ENCODE results near the gene MORN3.

Gene MORN3

GRCh38 chr12:121657305-121658008 lies 12.0 kb downstream of the MORN3 start:
- Histone ChIP-seq H3K27ac (ENCODE audit: insufficient read depth in 1 of 2, low read depth in 1 of 2, low read length in 2 of 2, poor library complexity in 1 of 2, severe bottlenecking in 2 of 2) (peak overlapping the region in 1 of 2 experiments; percentile 43), H3K4me1 (ENCODE audit: control extremely low read depth in 1 of 4, control insufficient read depth in 4 of 4, insufficient read depth in 4 of 4, low read length in 3 of 4) (peaks cover 0 to 62% (median 53%) of the 10 kb centered on the region in 4 experiments), H3K9me3 (ENCODE audit: control extremely low read depth in 1 of 5, control insufficient read depth in 4 of 5, insufficient read depth in 2 of 5, low read depth in 1 of 5, low read length in 4 of 5) (no peaks in the 10 kb centered on the region), H3K36me3 (ENCODE audit: control insufficient read depth in 4 of 4, insufficient read depth in 4 of 4, low read length in 3 of 4) (peaks cover 0 to 7% (median 0%) of the 10 kb centered on the region in 4 experiments), H3K27me3 (replicated peaks in 2 of 5; ENCODE audit: control insufficient read depth in 4 of 5, insufficient read depth in 5 of 5, low read length in 4 of 5) (no peaks in the 10 kb centered on the region), H3K4me3 (ENCODE audit: control insufficient read depth in 1 of 7, extremely low read depth in 1 of 7, insufficient read depth in 4 of 7, low read depth in 2 of 7, low read length in 6 of 7) (no peak overlapping the region)
- ChIA-PET POLR2A (interaction anchor here (1.0 kb wide), 1 partner anchor 27 kb away, joined by 3 read pairs; no protein-coding TSS in a partner anchor), CTCF (interaction anchor here (1.1 to 5.4 kb wide), 5 partner anchors 9 to 29 kb away, joined by 3 to 40 read pairs (median 13); partner anchors contain the start of gene MORN3)
- 92% methylated on average over 12 of the region's 18 CpGs for WGBS (ENCODE audit: insufficient coverage)
- no peak for DNase-seq

DNA sequence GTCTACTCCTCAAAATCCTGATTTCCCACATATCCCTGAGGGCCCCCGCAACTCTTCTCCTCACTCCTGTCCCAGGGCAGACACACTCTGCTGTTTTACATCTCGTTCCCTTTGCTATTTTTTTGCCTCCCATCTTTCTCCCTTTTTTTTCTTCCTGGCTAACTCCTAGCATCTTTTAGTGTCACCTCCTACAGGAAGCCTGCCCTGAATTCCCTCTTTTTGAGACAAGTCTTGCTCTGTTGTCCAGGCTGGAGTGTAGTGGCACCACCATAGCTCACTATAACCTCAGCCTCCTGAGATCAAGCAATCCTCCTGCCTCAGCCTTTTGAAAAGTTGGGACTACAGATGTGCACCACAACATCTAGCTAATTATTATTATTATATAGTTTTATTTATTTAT lies 13.3 kb downstream of the MORN3 start:
- Histone ChIP-seq H3K4me1 (ENCODE audit: control extremely low read depth in 1 of 4, control insufficient read depth in 4 of 4, insufficient read depth in 4 of 4, low read length in 3 of 4) (peaks cover 0 to 56% (median 44%) of the 10 kb centered on the region in 4 experiments), H3K9me3 (ENCODE audit: control extremely low read depth in 1 of 5, control insufficient read depth in 4 of 5, insufficient read depth in 2 of 5, low read depth in 1 of 5, low read length in 4 of 5) (no peaks in the 10 kb centered on the region), H3K27me3 (replicated peaks in 2 of 5; ENCODE audit: control insufficient read depth in 4 of 5, insufficient read depth in 5 of 5, low read length in 4 of 5) (no peaks in the 10 kb centered on the region), H3K36me3 (ENCODE audit: control insufficient read depth in 4 of 4, insufficient read depth in 4 of 4, low read length in 3 of 4) (peaks cover 0 to 16% (median 0%) of the 10 kb centered on the region in 4 experiments), H3K4me3 (ENCODE audit: control insufficient read depth in 1 of 7, extremely low read depth in 1 of 7, insufficient read depth in 4 of 7, low read depth in 2 of 7, low read length in 6 of 7) (no peak overlapping the region), H3K27ac (ENCODE audit: insufficient read depth in 1 of 2, low read depth in 1 of 2, low read length in 2 of 2, poor library complexity in 1 of 2, severe bottlenecking in 2 of 2) (no peak overlapping the region)
- WGBS (ENCODE audit: insufficient coverage), result 100% methylated on average over 2 of the region's 2 CpGs
- CTCF ChIA-PET, result interaction anchor here (1.5 to 2.6 kb wide), 2 partner anchors 8 to 10 kb away, joined by 3 to 13 read pairs; no protein-coding TSS in a partner anchor
- DNase-seq, result no peak
- POLR2A ChIA-PET, result no interaction called here

DNA sequence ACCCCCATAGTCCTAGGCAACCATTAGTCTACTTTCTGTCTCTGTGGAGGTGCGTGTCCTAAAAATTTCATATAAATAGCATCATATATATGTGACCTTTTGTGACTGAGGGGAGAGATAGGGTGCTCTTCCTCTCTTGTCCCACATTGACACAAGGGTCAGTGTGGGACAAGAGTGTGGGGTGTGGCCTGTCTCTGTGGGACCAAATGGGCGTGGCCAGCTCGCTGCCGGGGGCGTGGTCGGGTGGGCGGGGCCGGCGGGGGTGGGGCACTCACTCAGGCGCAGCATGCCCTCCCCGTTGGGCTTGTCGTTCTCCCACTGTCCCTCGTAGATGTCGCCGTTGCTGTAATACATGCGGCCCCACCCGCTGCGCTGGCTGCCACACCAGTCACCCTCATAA lies 15.5 kb downstream of the MORN3 start:
- no peak overlapping the region for H3K27ac ChIP-seq (ENCODE audit: insufficient read depth in 1 of 2, low read depth in 1 of 2, low read length in 2 of 2, poor library complexity in 1 of 2, severe bottlenecking in 2 of 2)
- no peak for DNase-seq
- H3K36me3 ChIP-seq (ENCODE audit: control insufficient read depth in 4 of 4, insufficient read depth in 4 of 4, low read length in 3 of 4), result peaks cover 0 to 17% (median 0%) of the 10 kb centered on the region in 4 experiments
- POLR2A ChIA-PET, result no interaction called here
- WGBS (ENCODE audit: insufficient coverage), result 82% methylated on average over 10 of the region's 18 CpGs
- no peak overlapping the region for H3K4me3 ChIP-seq (ENCODE audit: control insufficient read depth in 1 of 7, extremely low read depth in 1 of 7, insufficient read depth in 4 of 7, low read depth in 2 of 7, low read length in 6 of 7)
- CTCF ChIA-PET, result interaction anchor here (1.5 to 1.8 kb wide), 2 partner anchors 8 to 14 kb away, joined by 4 to 6 read pairs; no protein-coding TSS in a partner anchor
- H3K9me3 ChIP-seq (ENCODE audit: control extremely low read depth in 1 of 5, control insufficient read depth in 4 of 5, insufficient read depth in 2 of 5, low read depth in 1 of 5, low read length in 4 of 5), result no peaks in the 10 kb centered on the region
- H3K27me3 ChIP-seq (replicated peaks in 2 of 5; ENCODE audit: control insufficient read depth in 4 of 5, insufficient read depth in 5 of 5, low read length in 4 of 5), result no peaks in the 10 kb centered on the region
- H3K4me1 ChIP-seq (ENCODE audit: control extremely low read depth in 1 of 4, control insufficient read depth in 4 of 4, insufficient read depth in 4 of 4, low read length in 3 of 4), result peaks cover 5 to 56% (median 44%) of the 10 kb centered on the region in 4 experiments

DNA sequence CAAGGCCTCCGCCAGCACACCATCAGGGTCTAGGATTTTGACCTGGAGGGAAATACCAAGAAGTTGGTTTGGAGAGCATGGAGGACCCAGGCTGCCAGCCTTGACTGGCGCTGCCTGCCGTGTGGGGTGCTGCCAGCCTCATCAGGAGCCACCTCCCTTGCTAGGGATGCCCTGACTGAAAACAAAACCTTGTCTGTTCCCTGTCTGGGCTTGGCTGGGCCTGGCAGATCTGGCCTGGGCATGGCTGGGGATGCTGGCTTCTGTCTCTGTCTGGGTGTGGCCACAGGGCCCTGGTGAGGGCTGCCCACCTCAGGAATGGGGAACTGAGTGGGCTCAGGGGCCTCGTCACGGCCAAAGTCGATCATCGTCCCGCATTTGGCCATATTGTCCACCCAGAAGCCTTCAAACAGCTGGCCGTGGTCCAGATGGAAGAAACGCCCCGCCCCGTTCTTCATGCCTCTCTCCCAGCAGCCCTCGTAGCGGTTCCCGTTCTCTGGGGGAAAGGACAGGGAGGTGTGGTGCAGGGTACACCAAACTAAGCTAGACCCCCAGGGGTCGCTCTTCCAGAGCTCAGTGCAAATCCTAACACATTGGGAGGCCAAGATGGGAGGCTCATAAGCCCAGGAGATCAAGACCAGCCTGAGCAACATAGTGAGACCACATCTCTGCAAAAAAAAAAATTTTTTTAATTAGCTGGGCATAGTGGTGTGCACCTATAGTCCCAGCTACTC lies 16.5 kb downstream of the MORN3 start:
- H3K4me3 ChIP-seq (ENCODE audit: control insufficient read depth in 1 of 7, extremely low read depth in 1 of 7, insufficient read depth in 4 of 7, low read depth in 2 of 7, low read length in 6 of 7), result no peak overlapping the region
- H3K27ac ChIP-seq (ENCODE audit: insufficient read depth in 1 of 2, low read depth in 1 of 2, low read length in 2 of 2, poor library complexity in 1 of 2, severe bottlenecking in 2 of 2), result no peak overlapping the region
- peaks cover 5 to 55% (median 41%) of the 10 kb centered on the region in 4 experiments for H3K4me1 ChIP-seq (ENCODE audit: control extremely low read depth in 1 of 4, control insufficient read depth in 4 of 4, insufficient read depth in 4 of 4, low read length in 3 of 4)
- H3K9me3 ChIP-seq (ENCODE audit: control extremely low read depth in 1 of 5, control insufficient read depth in 4 of 5, insufficient read depth in 2 of 5, low read depth in 1 of 5, low read length in 4 of 5), result no peaks in the 10 kb centered on the region
- H3K27me3 ChIP-seq (replicated peaks in 2 of 5; ENCODE audit: control insufficient read depth in 4 of 5, insufficient read depth in 5 of 5, low read length in 4 of 5), result no peaks in the 10 kb centered on the region
- 97% methylated on average over 15 of the region's 16 CpGs for WGBS (ENCODE audit: insufficient coverage)
- ChIA-PET CTCF (interaction anchor here (1.1 to 1.5 kb wide), 3 partner anchors 15 to 101 kb away, joined by 3 to 6 read pairs (median 4); no protein-coding TSS in a partner anchor), POLR2A (no interaction called here)
- DNase-seq, result no peak
- H3K36me3 ChIP-seq (ENCODE audit: control insufficient read depth in 4 of 4, insufficient read depth in 4 of 4, low read length in 3 of 4), result peaks cover 0 to 24% (median 0%) of the 10 kb centered on the region in 4 experiments

DNA sequence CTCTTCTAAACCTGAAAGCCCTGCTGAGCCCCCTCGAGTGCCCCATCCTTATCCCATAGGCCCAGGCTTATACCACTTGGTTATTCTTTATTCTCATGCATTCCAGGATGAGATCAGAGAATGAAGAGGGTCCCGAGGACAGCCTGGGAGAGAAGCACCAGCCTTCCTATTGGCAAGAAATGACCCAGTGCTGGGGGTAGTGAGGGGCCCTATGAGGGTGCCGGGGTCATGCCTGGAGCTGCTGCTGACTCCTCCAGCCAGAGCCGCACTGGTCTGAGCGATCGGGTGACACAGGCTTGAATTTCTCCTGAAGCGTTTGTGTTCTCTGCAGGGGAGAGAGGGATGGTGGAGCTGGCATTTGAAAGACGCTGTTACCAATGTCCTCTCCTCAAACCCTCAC lies 18.1 kb downstream of the MORN3 start:
- H3K9me3 ChIP-seq (ENCODE audit: control extremely low read depth in 1 of 5, control insufficient read depth in 4 of 5, insufficient read depth in 2 of 5, low read depth in 1 of 5, low read length in 4 of 5), result no peaks in the 10 kb centered on the region
- peaks cover under 1 to 35% (median 8%) of the 10 kb centered on the region in 4 experiments for H3K36me3 ChIP-seq (ENCODE audit: control insufficient read depth in 4 of 4, insufficient read depth in 4 of 4, low read length in 3 of 4)
- H3K27me3 ChIP-seq (replicated peaks in 2 of 5; ENCODE audit: control insufficient read depth in 4 of 5, insufficient read depth in 5 of 5, low read length in 4 of 5), result no peaks in the 10 kb centered on the region
- POLR2A ChIA-PET, result interaction anchor here (0.6 to 1.3 kb wide), 3 partner anchors 8 to 24 kb away, joined by 3 read pairs; no protein-coding TSS in a partner anchor
- no peak for DNase-seq
- H3K27ac ChIP-seq (ENCODE audit: insufficient read depth in 1 of 2, low read depth in 1 of 2, low read length in 2 of 2, poor library complexity in 1 of 2, severe bottlenecking in 2 of 2), result no peak overlapping the region
- CTCF ChIA-PET, result interaction anchor here (0.7 to 7.0 kb wide), 8 partner anchors 9 to 25 kb away, joined by 3 to 56 read pairs (median 10); partner anchors contain the start of gene ORAI1
- no peak overlapping the region for H3K4me3 ChIP-seq (ENCODE audit: control insufficient read depth in 1 of 7, extremely low read depth in 1 of 7, insufficient read depth in 4 of 7, low read depth in 2 of 7, low read length in 6 of 7)
- WGBS (ENCODE audit: insufficient coverage), result 96% methylated on average over 6 of the region's 8 CpGs
- peaks cover 5 to 55% (median 30%) of the 10 kb centered on the region in 4 experiments for H3K4me1 ChIP-seq (ENCODE audit: control extremely low read depth in 1 of 4, control insufficient read depth in 4 of 4, insufficient read depth in 4 of 4, low read length in 3 of 4)

- peaks cover 5 to 55% (median 30%) of the 10 kb centered on the region in 4 experiments for H3K4me1 ChIP-seq (ENCODE audit: control extremely low read depth in 1 of 4, control insufficient read depth in 4 of 4, insufficient read depth in 4 of 4, low read length in 3 of 4)
- H3K27ac ChIP-seq (ENCODE audit: insufficient read depth in 1 of 2, low read depth in 1 of 2, low read length in 2 of 2, poor library complexity in 1 of 2, severe bottlenecking in 2 of 2), result no peak overlapping the region
- POLR2A ChIA-PET, result interaction anchor here (0.7 to 1.3 kb wide), 6 partner anchors 9 to 39 kb away, joined by 4 to 11 read pairs (median 8); partner anchors contain the start of gene ORAI1
- no peak overlapping the region for H3K4me3 ChIP-seq (ENCODE audit: control insufficient read depth in 1 of 7, extremely low read depth in 1 of 7, insufficient read depth in 4 of 7, low read depth in 2 of 7, low read length in 6 of 7)
- 52% methylated on average over 5 of the region's 8 CpGs for WGBS (ENCODE audit: insufficient coverage)
- H3K36me3 ChIP-seq (ENCODE audit: control insufficient read depth in 4 of 4, insufficient read depth in 4 of 4, low read length in 3 of 4), result peaks cover 2 to 36% (median 10%) of the 10 kb centered on the region in 4 experiments
- CTCF ChIA-PET, result interaction anchor here (1.7 to 7.0 kb wide), 7 partner anchors 11 to 23 kb away, joined by 5 to 56 read pairs (median 14); partner anchors contain the start of gene ORAI1
- no peaks in the 10 kb centered on the region for H3K27me3 ChIP-seq (replicated peaks in 2 of 5; ENCODE audit: control insufficient read depth in 4 of 5, insufficient read depth in 5 of 5, low read length in 4 of 5)
- DNase-seq, result peak; percentile 96 to 99 (median 99)
- H3K9me3 ChIP-seq (ENCODE audit: control extremely low read depth in 1 of 5, control insufficient read depth in 4 of 5, insufficient read depth in 2 of 5, low read depth in 1 of 5, low read length in 4 of 5), result no peaks in the 10 kb centered on the region
Observed at GRCh38 chr12:121649819-121650353, 19.6 kb downstream of the MORN3 start.

Data from common myeloid progenitor, CD34-positive (primary cell).